Testis (tissue), 3 donors: Measurements from ENCODE around the gene MAPRE3. TPM values are rescaled to one million over a fixed set of nuclear protein-coding genes. Genes with fewer than 3 reads are reported as not detected.

Experiments
- DNase-seq: peaks from one replicate; pipeline ENCODE4 v3.0.0-alpha.2; 2019
- H3K27ac ChIP-seq, 2 donors: fragments of 200-600 bp; sonication (generic); one replicate each; pipeline ENCODE4 v1.5.1; 2019
- H3K27me3 ChIP-seq: fragments of 200-600 bp; sonication (generic); one replicate; pipeline ENCODE4 v1.5.1; 2019
- H3K36me3 ChIP-seq: fragments of 200-600 bp; sonication (generic); one replicate; pipeline ENCODE4 v1.5.1; 2017; ENCODE audit warnings: low read depth; ENCODE audit errors: missing control alignments
- H3K4me1 ChIP-seq: fragments of 200-600 bp; sonication (generic); one replicate; pipeline ENCODE4 v1.5.1; 2019
- H3K4me3 ChIP-seq, 2 donors: fragments of 200-600 bp; sonication (generic); one replicate each; pipeline ENCODE4 v1.5.1; 2017 to 2019
- H3K9me3 ChIP-seq: fragments of 200-600 bp; sonication (generic); one replicate; pipeline ENCODE4 v1.5.1; 2017
- POLR2A ChIP-seq: fragments of 450-650 bp; IDR thresholded peaks from one replicate; pipeline ENCODE4 v1.6.1; 2017; ENCODE audit warnings: antibody characterized with exemption, mild to moderate bottlenecking, moderate library complexity
- WGBS, 2 donors: methylation state at CpG; one replicate each; pipeline ENCODE4 v1.1.5; 2018; 5-methylcytosine and 5-hydroxymethylcytosine counted together
- intact Hi-C: fragments of 100-400 bp; cut with DNase I; formaldehyde crosslinking; loops from one replicate; pipeline ENCODE4 v1.15.1; 2023; ENCODE audit warnings: low total_unique reads
- polyA plus RNA-seq: library from polyadenylated mRNA; stranded (reverse); fragments of 350-450 nt; fragmentation: Illumina TruSeq; extraction: RNeasy Lipid Tissue Mini Kit (QIAGEN cat#74804); gene quantifications from one replicate; pipeline ENCODE4 v1.2.3, GENCODE V29; 2014; ENCODE audit warnings: low read depth, low replicate concordance; ENCODE audit not compliant: insufficient read depth
- total RNA-seq, 2 donors: library from RNA; depleted of rRNA; stranded (reverse); fragments of >200 nt; gene quantifications; one replicate each; pipeline ENCODE4 v1.2.3, GENCODE V29; 2016
- TF ChIP-seq, protein P1 (sequence below), 3 experiments: fragments of 450-650 bp in 2 of 3; fragments of 200-600 bp in 1 of 3; sonication (generic) in 1 of 3; IDR thresholded peaks; one replicate each; pipeline ENCODE4 v1.5.1; 2016 to 2019; ENCODE audit warnings: antibody characterized with exemption in 3 of 3, mild to moderate bottlenecking in 2 of 3, moderate library complexity in 1 of 3

MAPRE3 gene
- total and polyA plus RNA-seq, 3 donors from 2014 or later, result 31.4 to 112 (median 49.8) TPM

DNA sequence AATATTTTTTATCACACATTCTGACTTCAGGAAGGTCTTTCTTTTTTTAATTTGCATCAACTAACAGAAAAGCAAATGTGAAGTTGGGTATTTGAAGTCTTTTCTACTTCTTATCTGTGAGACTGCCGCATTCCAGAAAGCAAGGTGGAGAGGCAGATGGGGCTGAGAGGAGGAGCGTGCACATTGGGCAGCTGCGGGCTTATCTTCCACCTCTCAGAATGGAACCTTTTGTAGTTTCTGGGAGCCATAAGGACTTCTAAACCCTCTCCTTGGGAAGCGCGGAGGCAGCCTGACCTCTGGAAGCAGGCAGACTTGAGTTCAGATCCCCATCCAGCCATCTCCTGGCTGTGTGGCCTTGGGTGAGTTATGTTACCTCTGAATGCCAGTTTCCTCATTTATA, 3.9 kb downstream of the MAPRE3 start:
- TF ChIP-seq POLR2A, result no peak
- TF ChIP-seq, protein P1, sequence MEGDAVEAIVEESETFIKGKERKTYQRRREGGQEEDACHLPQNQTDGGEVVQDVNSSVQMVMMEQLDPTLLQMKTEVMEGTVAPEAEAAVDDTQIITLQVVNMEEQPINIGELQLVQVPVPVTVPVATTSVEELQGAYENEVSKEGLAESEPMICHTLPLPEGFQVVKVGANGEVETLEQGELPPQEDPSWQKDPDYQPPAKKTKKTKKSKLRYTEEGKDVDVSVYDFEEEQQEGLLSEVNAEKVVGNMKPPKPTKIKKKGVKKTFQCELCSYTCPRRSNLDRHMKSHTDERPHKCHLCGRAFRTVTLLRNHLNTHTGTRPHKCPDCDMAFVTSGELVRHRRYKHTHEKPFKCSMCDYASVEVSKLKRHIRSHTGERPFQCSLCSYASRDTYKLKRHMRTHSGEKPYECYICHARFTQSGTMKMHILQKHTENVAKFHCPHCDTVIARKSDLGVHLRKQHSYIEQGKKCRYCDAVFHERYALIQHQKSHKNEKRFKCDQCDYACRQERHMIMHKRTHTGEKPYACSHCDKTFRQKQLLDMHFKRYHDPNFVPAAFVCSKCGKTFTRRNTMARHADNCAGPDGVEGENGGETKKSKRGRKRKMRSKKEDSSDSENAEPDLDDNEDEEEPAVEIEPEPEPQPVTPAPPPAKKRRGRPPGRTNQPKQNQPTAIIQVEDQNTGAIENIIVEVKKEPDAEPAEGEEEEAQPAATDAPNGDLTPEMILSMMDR (IDR thresholded peaks at IDR 0.05), result no peak
- intact Hi-C loops, result no loop called here
- Histone ChIP-seq H3K4me1 (no peaks in the 10 kb centered on the region), H3K27me3 (no peaks in the 10 kb centered on the region), H3K36me3 (no peaks in the 10 kb centered on the region), H3K27ac (no peak overlapping the region), H3K9me3 (no peaks in the 10 kb centered on the region), H3K4me3 (no peak overlapping the region)
- DNase-seq, result no peak
- 70 to 87% methylated on average over 5 of the region's 5 CpGs for WGBS, 2 donors

DNA sequence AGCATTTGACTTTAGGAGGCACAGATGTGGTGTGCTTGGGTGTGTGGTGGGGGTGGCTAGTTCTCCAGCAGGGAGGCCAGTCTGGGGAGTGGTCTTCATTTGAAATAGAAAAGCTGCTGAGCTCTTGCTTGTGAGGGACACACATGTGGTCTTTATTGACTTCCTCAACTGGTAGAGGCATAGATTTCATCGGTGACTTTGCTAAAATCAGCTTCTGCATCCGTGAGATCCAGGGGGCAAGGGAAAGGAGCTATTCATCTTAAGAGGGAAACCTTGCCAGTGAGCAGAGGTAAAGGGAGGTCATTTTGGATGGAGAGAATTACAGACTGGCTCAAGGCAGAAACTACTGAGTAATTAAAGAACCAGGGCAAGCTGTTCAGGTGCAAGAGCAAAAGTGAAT, 4.7 kb downstream of the MAPRE3 start:
- DNase-seq, result no peak
- 59 to 69% methylated on average over 2 of the region's 2 CpGs for WGBS, 2 donors
- H3K27ac ChIP-seq, result no peak overlapping the region
- H3K27me3 ChIP-seq, result no peaks in the 10 kb centered on the region
- H3K36me3 ChIP-seq, result no peaks in the 10 kb centered on the region
- intact Hi-C loops, result no loop called here
- no peaks in the 10 kb centered on the region for H3K9me3 ChIP-seq
- no peak overlapping the region for H3K4me3 ChIP-seq
- H3K4me1 ChIP-seq, result no peaks in the 10 kb centered on the region
- TF ChIP-seq, protein P1 (IDR thresholded peaks at IDR 0.05), result no peak
- no peak for TF ChIP-seq POLR2A

DNA sequence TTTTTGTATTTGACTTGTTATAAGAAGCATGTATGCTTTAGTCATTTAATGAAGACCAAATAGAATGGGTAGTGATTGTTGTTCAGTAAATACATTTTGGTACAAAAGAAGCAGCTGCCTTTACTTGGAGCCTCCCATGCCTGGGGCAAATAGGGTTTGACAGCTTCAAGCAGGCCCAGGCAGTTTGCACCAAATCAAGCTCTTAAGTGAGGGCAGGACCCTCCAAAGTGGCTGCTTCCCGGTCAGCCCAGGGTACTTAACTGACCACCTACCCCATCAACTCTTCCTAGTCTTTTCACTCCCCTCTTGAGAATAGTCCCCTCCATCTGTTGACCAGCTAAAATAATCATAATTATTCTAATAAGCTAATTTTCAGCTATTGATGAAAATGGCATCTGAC, 5.2 kb downstream of the MAPRE3 start:
- no peaks in the 10 kb centered on the region for H3K27me3 ChIP-seq
- H3K4me1 ChIP-seq, result no peaks in the 10 kb centered on the region
- WGBS, 2 donors, result 88 to 89% methylated on average over 1 of the region's 1 CpG
- no peaks in the 10 kb centered on the region for H3K36me3 ChIP-seq
- no peaks in the 10 kb centered on the region for H3K9me3 ChIP-seq
- TF ChIP-seq POLR2A, result no peak
- TF ChIP-seq, protein P1 (IDR thresholded peaks at IDR 0.05), result no peak
- no peak overlapping the region for H3K27ac ChIP-seq
- intact Hi-C loops, result no loop called here
- no peak overlapping the region for H3K4me3 ChIP-seq
- no peak for DNase-seq

DNA sequence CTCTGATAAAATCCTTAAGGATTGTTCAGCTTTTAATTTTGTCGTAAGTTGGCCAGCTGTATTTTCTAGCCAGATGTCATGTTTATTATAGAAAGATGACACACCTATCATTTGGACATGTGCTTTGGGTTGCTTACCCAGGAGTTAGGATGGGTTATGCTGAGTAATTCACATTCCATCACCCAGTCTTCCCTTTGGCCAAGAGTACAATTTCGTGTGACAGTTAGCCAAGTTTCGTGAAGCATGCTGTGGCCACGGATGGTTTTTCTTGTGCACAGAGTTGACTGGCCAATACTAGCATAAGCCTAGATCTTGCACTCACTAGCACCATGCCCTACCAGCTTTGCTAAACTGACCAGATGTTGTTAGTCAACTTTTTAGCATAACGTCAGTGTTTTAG, 5.8 kb downstream of the MAPRE3 start:
- Histone ChIP-seq H3K9me3 (no peaks in the 10 kb centered on the region), H3K4me3 (no peak overlapping the region), H3K27me3 (no peaks in the 10 kb centered on the region), H3K27ac (no peak overlapping the region), H3K4me1 (no peaks in the 10 kb centered on the region), H3K36me3 (no peaks in the 10 kb centered on the region)
- 86 to 92% methylated on average over 5 of the region's 5 CpGs for WGBS, 2 donors
- DNase-seq, result no peak
- no peak for TF ChIP-seq POLR2A
- TF ChIP-seq, protein P1 (IDR thresholded peaks at IDR 0.05), result no peak
- intact Hi-C loops, result no loop called here

DNA sequence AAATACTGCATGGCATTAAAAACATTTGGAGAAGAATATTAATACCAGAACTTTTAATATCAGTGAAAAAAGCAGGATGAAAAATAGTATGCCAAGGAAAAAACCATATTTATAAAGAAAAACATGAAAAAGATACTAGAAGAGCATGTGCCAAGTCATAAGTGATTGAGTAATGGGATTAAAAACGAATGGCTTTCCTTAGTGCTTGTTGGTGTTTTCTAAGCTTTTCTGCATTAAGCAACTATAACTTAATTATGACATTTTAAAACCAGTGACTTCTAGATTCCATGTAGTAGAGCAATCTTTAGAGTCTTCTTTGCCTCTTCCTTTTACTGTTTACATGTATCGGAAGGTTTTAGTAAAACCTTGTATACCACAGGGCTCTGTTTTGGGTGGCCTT, 6.6 kb downstream of the MAPRE3 start:
- Histone ChIP-seq H3K27me3 (no peaks in the 10 kb centered on the region), H3K27ac (no peak overlapping the region), H3K4me3 (no peak overlapping the region), H3K9me3 (no peaks in the 10 kb centered on the region), H3K36me3 (no peaks in the 10 kb centered on the region), H3K4me1 (no peaks in the 10 kb centered on the region)
- intact Hi-C loops, result no loop called here
- WGBS, 2 donors, result 87 to 94% methylated on average over 2 of the region's 2 CpGs
- TF ChIP-seq, protein P1 (IDR thresholded peaks at IDR 0.05), result no peak
- TF ChIP-seq POLR2A, result no peak
- DNase-seq, result no peak
